Activated effector memory CD4-positive, alpha-beta T cell treated with Interleukin-2 at 50 U/mL for 16 hours (primary cell): ENCODE measurements around the gene MNAT1.
"Not testable (repeated sequence)": the region's sequence is repeated elsewhere in the genome, so short reads cannot be mapped to it uniquely, and the experiment has no call there.

Source experiments
- DNase-seq: peaks from one replicate; pipeline ENCODE4 v3.0.0-alpha.2; 2020

Gene MNAT1

DNA sequence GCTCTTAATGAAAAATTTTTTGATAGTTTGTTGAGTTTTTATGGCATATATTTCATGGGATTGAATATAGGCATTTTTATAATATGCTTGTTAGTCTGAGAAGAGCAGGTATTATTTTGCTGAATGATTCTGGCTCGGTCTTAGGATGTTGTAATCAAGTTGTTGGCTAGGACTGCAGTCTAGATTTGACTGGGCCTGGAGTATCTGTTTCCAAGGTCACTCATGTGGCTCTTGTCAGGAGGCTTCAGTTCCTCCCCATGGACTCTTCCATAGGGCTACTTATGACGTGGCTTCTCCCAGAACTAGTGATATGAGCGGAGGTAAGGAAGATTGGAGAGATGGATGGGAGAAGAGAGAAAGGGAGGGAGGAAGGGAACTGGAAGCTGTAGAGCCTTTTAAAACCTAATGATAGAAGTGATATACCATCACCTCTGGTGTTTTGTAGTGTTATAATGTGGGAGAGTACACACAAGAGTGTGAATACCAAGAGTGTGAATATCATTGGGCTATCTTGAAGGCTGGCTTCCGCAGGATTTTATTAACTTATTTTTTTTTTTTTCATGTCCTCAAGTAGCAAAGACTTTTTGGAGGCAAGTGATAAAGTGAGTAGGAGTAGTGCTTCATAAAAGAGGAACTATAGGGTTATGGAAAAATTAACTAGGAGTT lies 4.4 kb downstream of the MNAT1 start:
- DNase-seq = no peak

DNA sequence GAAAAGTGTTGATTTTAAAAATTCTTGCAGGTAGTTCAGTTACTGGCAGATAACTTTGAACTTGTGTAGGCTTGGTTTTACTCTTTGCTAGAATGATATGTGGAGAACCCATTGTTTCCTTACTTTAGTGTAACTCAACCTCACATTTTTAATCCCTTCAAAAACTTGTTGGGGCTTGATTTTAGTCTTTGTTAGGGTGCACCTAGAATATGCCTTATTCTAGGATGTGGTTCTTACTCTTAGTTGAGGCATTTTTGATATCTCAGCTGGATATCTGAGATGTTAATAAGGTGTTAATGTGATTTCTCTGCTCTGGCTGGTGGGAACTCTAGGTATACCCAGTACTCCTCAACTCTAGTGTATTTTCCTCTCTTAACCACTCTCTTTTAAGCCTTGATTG lies 10.0 kb downstream of the MNAT1 start:
- no peak for DNase-seq

DNA sequence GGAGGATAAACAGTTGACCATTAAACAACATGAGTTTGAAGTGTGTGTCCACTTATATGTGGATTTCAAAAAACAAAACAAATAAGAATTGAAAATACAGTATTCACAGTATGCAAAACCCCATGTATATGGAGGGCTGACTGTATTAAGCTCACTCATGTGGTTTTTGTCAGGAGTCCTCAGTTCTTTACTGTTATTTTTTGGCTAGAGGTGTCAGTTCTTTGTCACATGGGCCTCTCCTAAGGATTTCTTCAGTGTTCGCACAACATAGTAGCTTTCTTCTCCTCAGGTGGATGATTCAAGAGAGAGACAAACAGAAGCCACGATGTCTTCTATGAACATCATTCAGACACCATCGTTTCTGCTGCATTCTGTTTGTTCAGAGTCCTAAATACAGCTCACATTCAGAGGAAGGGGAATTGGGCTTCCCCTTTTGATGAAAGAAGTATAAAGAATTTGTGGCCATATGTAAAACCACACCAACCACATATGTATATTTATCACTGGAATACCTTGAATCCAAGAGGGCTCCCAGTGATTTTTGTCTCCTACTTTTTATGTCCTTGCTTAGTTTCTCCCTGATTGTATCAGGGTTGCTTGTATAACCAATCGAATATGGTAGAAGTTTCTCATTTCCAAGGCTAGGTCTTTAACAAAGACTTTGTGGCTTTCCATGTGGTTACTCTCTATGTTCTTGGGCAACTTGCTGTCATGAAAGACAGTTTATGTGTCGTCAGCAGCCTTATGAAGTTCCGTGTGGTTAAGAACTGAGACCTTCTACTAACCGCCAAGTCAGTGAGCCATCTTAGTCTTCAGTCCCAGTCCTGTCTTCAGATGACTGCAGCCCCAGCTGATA lies 18.9 kb downstream of the MNAT1 start:
- peak; percentile 9 for DNase-seq

DNA sequence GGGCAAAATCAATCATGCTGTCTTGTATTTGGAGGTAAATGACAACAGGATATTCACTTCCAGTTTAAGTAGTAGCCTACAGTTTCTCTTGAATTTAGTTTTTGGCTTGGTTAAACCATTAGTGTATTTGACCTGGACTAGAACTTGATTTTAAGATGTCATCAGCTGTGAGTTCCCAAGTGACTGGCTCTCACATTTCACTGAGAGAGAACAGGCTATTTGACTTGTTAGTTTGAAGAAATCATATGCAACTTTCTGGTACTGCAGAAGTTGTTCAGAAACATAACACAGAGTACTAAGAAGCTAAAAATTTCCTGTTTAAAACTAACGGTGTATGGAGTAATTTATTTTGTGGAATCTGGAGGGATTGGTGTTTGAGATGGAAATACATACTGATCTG lies 22.3 kb downstream of the MNAT1 start:
- no peak for DNase-seq

DNA sequence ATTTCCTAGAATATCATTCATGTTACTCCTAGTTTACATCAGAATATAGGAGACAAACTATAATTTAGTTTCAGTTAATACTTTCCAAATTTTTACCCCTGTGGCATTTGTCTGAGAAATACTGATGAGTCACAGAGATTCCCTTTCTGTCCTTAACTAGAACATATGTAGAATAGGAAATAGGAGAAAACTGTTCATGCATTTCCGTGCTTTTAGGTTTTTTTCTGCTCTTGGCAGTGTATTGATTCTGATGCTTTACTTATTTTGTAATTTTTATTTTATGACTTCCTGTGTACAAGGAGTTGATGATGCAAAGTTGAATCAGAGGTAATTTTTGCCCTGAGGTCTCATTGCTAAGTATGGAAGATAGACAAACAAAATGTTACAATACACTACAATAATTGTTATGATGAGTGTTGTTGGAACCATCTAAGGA lies 23.0 kb downstream of the MNAT1 start:
- no peak for DNase-seq

DNA sequence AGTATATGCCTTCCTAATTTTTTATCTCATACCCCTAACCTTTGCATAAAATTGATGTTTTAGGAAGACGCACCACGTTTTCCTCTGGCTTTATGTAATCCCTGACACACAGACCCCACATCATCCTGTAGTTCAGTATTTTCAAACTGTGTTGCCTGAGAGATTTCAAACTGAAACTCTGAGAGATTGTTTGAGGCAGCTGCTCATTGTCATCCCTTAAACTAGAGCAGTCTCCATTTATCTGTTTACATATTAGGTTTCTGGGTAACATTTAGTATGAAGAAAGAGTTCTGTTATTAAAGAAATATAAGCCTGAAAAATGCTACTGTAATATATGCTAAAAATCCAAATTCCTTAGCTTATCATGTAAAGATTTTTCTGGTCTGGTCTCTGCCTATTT lies 24.3 kb downstream of the MNAT1 start:
- DNase-seq = no peak

DNA sequence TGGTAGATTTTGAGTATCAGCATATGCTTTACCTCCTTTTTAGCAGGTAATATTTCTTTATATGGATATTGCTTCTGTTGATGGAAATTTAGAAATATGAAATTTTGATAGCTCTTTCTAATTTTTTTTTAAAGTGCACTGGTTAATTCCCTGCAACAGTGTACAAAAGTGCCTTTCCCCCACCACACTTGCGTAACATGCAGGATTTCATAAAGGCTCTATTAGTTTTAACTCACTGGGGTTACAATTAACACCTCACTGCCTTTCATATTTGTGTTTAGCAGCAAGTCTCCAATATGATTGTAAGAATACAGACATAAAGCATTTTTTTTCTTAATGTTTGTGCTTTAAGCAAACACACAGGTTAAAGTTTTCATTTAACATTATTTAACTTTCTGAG lies 25.6 kb downstream of the MNAT1 start:
- no peak for DNase-seq

DNA sequence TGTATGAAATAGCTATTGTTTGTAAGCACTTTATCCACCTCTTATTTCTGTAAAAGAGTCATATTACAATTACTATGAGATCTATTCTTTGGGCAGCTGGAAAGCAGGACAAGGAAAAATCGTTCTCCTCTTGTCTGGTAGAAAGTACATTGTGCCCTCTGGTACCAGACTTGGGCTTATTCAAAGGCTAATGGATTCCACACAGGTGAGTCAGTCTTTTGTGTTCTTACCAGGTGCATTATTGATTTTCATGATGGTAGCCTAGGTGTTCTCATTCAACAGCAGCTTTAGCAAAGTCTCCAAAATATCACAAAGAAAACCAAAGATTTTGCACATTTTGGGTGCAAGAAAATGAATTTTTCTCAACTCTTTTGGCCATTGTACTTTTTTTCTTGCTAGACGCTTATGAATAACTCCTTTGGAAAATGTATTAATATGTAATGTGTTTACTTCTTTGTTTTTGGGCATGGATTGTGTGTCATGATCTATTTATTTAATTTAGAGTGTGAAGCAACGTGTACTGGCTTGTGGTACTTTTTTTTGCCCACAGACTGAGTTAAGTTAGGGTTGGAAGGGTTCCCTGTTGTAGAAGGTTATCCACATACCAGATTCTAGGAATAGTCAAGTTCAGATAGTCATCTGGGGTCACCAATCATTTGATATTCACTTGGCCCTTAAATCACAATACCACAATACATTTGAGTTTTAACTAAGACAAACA lies 26.2 kb downstream of the MNAT1 start:
- no peak for DNase-seq

DNA sequence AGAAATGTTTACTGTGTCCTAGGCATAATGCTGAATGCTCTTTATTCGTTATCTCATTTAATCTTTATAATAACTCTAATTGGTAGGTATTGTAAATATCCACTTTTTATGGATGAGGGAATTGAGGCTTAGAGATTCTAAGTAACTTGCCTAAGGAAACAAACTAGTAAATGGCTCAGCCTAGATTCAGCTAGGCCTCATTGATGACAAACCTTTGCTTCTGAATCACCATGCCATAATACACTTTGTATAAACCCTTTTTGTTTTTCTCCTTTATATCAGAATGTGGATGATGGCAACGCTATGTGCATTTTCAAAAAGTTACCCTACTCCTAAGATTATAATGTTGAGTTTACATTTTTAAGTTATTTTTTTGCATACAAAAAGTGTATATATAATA lies 34.0 kb downstream of the MNAT1 start:
- DNase-seq = no peak

DNA sequence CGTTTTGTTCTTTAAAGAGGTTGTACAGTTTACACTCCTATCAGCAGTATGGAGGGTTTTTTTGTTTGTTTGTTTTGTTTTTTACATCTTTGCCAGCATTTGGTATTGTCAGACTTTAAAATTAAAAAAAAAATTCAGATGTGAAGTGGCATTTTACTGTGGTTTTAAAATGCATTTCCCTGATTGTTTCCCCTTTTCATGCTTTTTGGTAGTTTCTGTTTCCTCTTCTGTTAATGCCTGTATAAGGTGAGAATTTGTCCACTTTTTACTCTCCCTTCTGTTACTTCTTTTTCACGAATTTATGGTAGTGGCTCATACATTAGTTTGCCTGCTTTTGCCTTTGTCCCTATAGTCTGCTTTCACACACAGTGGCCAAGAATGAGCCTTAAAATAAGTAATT lies 36.6 kb downstream of the MNAT1 start:
- no peak for DNase-seq

DNA sequence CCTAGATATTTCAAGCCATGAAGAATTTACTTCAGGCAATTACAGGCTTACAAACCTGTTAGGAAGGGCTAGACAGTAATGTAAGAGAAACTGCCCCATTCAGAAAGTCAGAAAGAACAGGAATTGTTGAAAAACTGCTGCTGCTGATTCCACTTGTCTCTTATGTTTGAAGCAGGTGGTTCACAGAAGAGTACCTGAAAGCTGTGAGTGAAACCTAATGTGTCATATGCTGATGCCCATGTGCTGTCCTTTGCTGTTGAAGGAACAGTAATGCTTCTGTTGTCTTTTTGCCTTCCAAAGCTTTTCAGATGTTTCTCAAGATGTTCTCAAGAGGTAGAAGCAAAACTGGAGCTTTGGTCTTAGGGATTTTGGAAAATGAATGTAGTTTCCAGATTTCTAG lies 39.0 kb downstream of the MNAT1 start:
- DNase-seq = no peak

DNA sequence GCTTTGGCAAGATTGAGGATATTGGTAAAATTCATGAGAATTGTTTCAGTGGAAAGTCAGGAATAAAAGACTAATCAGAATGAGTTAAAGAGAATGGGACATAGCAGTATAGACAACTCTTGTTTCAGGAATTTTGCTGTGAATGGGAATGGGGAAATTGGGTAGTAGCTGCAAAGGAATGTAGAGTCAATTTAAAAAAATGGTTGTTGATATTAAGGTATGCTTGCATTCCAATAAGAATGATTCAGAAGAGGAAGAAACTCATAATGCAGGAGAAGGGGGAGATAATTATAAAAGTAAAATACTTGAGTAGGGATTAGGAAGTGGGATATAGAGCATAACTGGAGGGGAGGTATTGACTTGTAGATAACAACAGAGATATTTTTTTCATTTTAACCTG lies 40.7 kb downstream of the MNAT1 start:
- no peak for DNase-seq

DNA sequence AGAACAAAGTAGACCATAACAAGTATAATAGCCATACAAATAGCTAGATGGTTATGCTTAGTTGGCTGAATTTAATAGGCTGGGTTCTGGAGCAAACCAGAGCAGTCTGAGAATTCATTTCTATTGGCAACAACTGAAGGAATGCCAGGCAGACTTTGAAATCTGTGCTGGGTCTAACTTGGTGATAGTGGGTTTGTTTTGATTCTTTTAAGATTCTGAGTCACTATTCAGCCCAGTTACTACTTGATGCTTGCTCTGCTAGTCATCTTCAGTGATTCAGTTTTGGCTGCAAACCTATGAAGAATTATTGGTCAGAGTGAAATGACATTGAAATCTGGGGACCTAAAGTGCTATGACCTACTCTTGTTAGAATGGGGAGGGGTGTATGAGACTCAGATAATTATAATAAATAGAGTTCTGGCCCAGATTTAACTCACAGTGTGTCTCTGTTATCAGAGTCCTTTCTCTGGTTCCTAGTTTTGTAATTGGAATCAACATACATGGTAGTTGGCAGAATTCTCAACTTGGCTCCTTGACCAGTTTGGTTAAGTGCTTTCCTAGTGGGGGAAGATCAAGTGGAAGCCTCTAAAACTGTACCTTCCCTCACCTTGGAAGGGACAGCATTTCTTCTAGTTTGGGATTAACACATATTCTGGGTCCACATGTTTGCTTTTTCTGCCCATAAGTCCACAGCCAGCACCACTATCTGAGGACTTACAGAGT lies 43.5 kb downstream of the MNAT1 start:
- no peak for DNase-seq

DNA sequence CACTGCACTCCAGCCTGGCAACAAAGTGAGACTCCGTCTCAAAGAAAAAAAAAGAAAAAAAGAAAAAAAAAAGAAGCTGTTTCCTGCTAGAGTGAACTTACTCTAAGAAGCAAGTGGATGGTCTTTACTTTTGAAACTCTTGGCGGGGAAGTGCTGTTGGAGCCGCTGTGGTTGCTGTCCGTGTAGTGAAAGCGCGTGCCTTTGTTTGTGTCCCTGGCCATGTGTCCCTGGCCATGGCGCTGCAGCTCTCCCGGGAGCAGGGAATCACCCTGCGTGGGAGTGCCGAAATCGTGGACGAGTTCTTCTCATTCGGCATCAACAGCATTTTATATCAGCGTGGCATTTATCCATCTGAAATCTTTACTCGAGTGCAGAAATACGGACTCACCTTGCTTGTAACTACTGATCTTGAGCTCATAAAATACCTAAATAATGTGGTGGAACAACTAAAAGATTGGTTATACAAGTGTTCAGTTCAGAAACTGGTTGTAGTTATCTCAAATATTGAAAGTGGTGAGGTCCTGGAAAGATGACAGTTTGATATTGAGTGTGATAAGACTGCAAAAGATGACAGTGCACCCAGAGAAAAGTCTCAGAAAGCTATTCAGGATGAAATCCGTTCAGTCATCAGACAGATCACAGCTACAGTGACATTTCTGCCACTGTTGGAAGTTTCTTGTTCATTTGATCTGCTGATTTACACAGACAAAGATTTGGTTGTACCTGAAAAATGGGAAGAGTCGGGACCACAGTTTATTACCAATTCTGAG lies 45.4 kb downstream of the MNAT1 start:
- not testable (repeated sequence) for DNase-seq

DNA sequence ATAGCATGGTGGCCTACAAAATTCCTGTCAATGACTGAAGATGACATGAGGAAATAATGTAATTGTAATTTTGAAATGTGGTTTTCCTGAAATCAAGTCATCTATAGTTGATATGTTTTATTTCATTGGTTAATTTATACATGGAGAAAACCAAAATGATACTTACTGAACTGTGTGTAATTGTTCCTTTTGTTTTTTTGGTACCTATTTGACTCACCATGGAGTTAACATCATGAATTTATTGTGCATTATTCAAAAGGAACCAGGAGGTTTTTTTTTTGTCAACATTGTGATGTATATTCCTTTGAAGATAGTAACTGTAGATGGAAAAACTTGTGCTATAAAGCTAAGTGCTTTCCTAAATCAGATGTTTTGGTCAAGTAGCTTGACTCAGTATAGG lies 46.0 kb downstream of the MNAT1 start:
- DNase-seq = not testable (repeated sequence)

DNA sequence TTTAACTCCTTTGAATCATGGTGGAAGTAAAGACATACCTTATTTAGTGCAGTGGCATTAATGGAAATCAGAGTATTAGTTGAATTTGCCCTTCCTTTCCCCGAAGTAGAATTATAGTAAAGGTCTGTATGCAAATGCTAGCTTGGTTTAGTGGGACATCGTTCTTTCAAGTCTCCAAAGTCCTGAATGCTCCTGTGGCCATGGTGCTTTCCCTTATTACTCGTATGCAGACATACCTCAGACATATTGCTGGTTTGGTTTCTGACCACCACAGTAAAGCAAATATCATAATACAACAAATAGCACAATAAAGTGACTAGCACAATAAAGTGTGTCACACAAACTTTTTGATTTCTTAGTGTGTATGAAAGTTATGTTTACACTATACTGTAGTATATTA lies 52.3 kb downstream of the MNAT1 start:
- no peak for DNase-seq

DNA sequence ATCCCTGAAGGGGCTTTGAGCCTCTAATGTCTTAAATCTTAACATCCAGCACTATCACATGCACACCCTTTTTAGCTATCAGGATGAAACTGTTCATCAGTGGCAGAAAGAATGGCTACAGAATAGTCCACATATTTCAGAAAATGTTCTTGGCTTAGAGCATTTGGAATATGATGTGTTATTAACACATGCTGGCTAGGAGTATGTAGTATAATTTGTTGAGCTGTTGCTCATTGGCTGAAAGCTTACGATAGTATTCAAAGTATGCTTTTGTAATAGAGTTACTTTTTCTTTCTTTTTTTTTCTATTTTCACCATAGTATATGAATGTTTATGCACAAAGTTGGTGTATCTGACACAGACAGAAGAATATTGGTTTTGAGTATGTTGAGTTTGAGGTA lies 55.1 kb downstream of the MNAT1 start:
- DNase-seq = no peak

DNA sequence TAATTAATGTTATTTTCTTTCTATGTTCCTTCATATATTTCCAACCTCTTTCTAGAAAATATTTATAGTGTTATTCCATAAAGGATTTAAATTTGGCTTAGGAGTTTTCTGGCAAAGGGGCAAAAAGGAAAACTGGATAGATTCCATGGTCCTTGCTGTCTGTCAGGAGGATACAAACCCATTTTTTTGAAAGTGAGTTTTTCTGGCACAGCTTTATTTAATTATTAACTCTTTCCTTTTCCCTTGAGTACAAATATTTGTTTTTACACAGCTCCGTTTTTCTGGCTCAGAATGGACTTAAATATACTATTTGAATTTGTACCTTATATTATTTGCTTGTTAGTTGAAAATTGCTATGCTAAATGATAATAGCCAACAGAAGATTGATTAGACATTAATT lies 56.3 kb downstream of the MNAT1 start:
- DNase-seq = no peak

DNA sequence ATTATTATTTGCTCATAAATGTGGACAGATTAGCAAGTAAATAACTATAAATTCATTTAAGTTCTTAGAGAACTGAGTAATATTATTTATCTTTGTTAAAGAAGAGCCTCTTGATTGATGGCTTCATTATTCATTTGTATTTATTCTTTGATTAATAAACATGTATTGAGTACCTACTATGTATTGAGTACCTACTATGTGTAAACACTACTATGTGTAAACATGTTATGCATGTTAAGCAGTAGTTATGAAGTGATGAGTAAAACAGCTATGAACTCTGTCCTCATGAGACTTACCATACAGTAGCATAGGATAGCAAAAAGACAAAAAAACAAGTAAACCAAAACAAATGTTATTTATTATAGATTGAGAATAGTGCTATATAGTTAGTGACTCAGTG lies 61.9 kb downstream of the MNAT1 start:
- DNase-seq = no peak

DNA sequence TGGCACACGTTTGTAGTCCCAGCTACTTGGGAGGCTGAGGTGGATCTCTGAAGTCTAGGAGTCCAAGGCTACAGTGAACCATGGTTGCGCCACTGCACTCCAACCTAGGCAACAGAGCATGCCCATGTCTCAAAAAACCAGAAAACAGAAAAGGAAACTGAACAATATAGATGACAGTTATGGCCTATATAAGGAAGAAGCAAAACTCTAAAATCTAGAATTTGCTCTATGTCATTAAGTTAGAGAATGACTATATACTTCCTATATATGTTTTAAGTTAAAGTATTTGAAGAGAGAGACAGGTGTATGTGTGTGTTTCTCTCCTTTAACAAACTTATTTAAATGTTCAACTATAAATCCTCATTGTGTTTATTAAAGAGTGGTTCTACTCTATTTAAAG lies 65.8 kb downstream of the MNAT1 start:
- DNase-seq = no peak

DNA sequence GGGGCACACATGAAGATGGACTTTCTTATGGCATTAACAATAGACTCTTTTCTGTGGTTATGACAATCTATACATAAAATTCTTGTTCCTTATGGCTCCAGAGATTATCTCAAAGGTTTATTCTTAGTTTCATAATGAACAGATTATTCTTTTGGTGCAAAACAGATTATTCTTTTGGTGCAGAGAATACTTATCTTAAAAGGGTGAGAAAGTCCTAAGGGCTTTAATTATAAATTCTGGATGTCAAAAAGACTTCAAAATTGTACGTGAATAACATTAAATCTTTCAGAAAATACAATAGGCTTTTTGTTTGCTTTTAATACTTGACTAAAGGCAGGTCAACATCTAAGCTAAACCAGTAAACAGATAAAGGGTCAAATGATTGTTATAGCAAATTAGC lies 69.3 kb downstream of the MNAT1 start:
- DNase-seq = no peak

DNA sequence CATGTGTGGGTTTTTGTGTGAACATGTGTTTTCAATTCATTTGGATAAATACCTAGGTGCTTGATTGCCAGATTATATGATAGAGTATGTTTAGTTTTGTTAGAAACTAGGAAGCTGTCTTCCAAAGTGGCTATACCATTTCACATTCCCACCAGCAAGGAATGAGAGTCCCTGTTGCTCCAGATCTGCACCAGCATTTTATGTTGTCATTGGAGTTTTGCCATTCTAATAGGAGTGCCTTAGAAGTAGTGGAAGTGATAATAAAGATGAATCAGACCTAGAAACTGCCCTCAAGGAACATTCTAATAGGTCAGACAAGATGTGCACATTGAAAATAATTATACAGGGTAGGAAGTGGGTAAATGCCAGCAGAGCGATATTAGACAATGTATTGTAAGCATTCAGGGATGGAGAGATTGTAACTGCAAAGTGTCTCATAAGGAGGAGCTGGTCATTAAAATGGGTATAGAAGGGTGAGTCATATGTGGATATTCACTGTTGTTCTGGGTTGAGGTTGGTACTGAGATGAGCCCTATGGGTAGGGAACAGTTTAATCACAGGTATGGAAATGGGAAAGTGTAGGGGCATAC lies 71.4 kb downstream of the MNAT1 start:
- DNase-seq = no peak
